ENCODE measurements around the gene CCK.

Gene CCK

GRCh38 chr3:42267878-42268277, 1.9 kb upstream of the CCK start:
- no peak for DNase-seq

- no peak for DNase-seq
Observed at GRCh38 chr3:42265059-42265991, 660 bp downstream of the CCK start.

- DNase-seq, result no peak
Observed at GRCh38 chr3:42264399-42265058, 1.5 kb downstream of the CCK start.

GRCh38 chr3:42263354-42264346, 2.3 kb downstream of the CCK start:
- no peak for DNase-seq

GRCh38 chr3:42262525-42262924, 3.5 kb downstream of the CCK start:
- no peak for DNase-seq

GRCh38 chr3:42257007-42257406, 9.0 kb downstream of the CCK start:
- DNase-seq, result no peak

GRCh38 chr3:42256135-42256819, 9.7 kb downstream of the CCK start:
- DNase-seq, result no peak

- DNase-seq, result no peak
Observed at GRCh38 chr3:42254566-42254965, 11.4 kb downstream of the CCK start.

- no peak for DNase-seq
Observed at GRCh38 chr3:42250761-42251160, 15.2 kb downstream of the CCK start.

GRCh38 chr3:42247576-42248027, 18.4 kb downstream of the CCK start:
- DNase-seq, result peak in 3 of 4 experiments; percentile 5 to 19 (median 18)

- DNase-seq, result no peak
Observed at GRCh38 chr3:42246091-42246490, 19.9 kb downstream of the CCK start.

GRCh38 chr3:42236611-42237010, 29.4 kb downstream of the CCK start:
- no peak for DNase-seq

GRCh38 chr3:42235532-42235931, 30.5 kb downstream of the CCK start:
- DNase-seq, result no peak

- no peak for DNase-seq
Observed at GRCh38 chr3:42230860-42231259, 35.1 kb downstream of the CCK start.

- no peak for DNase-seq
Observed at GRCh38 chr3:42229942-42230688, 35.9 kb downstream of the CCK start.

- DNase-seq, result no peak
Observed at GRCh38 chr3:42229266-42229941, 36.6 kb downstream of the CCK start.

GRCh38 chr3:42228796-42229195, 37.2 kb downstream of the CCK start:
- no peak for DNase-seq

GRCh38 chr3:42226470-42227425, 39.2 kb downstream of the CCK start:
- DNase-seq, result no peak

- DNase-seq, result no peak
Observed at GRCh38 chr3:42225486-42226363, 40.3 kb downstream of the CCK start.

Data from activated CD4-positive, CD25-positive, alpha-beta regulatory T cell (primary cell).